ENCODE measurements around the gene PSORS1C1.

DNA sequence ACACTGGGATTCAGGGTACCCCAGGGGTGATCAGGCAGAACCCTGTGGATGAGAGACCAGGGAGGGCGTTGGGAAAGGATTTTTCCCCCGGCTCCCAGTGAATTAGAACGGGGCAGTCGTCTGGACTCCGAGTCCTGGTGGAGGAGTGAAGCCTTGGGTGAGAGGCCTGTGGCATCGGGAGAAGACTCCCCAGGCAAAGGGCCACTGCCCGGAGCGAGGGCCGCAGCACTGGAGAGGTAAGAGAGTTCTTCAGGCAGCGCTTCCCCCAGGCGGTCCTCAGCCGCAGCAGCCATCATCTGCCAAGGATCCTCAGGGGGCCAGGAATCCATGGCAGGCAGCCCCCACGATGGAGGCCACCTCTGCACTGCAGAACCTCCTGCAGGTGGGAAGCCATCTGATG, 2.9 kb upstream of the PSORS1C1 start:
- TF ChIP-seq CTCF (IDR thresholded peaks at IDR 0.05) (no peak), POLR2AphosphoS5 (IDR thresholded peaks at IDR 0.05) (no peak)
